T follicular helper cell (primary cell): ENCODE measurements around the gene SYT10.
"Not testable (repeated sequence)": the region's sequence is repeated elsewhere in the genome, so short reads cannot be mapped to it uniquely, and the experiment has no call there.

Experiments
- DNase-seq: peaks from one replicate; pipeline ENCODE4 v3.0.0-alpha.2; 2020; ENCODE audit warnings: low read depth

Gene SYT10

DNA sequence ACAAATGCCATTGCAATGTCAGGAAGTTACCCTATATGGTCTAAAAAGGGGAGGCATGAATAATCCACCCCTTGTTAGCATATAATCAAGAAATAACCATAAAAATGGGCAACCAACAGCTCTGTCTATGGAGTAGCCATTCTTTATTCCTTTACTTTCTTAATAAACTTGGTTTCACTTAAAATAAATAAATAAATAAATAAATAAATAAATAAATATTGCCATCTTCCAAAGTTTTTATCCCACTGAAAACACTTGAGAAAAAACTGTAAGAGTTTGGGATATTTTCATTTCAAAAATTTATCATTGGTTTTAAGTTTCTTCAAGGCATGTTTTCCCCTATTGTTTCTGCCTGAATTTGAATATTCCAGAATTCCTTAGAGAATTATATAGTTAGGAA lies 89.8 kb downstream of the SYT10 start:
- no peak for DNase-seq

DNA sequence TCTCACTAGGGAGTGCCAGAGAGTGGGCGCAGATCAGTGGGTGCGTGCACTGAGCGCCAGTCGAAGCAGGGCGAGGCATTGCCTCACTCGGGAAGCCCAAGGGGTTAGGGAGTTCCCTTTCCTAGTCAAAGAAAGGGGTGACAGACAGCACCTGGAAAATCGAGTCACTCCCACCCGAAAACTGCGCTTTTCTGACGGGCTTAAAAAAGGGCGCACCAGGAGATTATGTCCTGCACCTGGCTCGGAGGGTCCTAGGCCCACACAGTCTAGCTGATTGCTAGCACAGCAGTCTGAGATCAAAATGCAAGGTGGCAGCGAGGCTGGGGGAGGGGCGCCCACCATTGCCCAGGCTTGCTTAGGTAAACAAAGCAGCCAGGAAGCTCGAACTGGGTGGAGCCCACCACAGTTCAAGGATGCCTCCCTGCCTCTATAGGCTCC lies 107.6 kb downstream of the SYT10 start:
- not testable (repeated sequence) for DNase-seq

DNA sequence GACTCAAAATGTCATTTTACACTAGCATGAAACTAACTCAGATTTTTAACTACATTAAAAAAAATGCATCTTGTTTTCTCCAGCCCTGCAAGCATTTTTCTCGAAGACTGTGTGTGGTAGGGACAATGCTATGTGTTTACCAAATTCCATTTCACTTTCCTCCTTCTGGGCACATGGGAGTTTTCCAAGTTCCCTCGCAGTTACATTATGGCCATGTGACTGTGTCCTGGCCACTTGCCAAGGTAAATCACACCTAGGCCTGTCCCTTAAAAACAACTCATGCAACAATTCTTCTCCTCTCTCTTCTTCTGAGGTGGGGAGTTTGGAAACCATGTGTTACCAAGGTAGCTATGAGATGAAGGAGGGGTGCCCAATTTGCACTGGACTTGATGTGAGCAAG lies 108.7 kb downstream of the SYT10 start:
- DNase-seq: no peak
